GM12878 (cell line): ENCODE results near the gene RIPOR3. TPM values are rescaled to one million over a fixed set of nuclear protein-coding genes. Genes with fewer than 3 reads are reported as not detected.

Experiments
- BACH1 ChIP-seq: fragments of 450-650 bp; IDR thresholded peaks from 2 replicates; pipeline ENCODE4 v1.6.1; 2017; ENCODE audit warnings: mild to moderate bottlenecking, borderline replicate concordance
- CEBPB ChIP-seq, 2 experiments: fragments of 150-350 bp in 1 of 2; IDR thresholded peaks; 2 replicates each; pipeline ENCODE4 v1.6.1; 2012 to 2014; ENCODE audit warnings: low read depth in 2 of 2, low read length in 2 of 2, borderline replicate concordance in 1 of 2, inconsistent platforms in 1 of 2
- ESRRA ChIP-seq: IDR thresholded peaks from 2 replicates; pipeline ENCODE4 v1.6.1; 2012; ENCODE audit warnings: mild to moderate bottlenecking, low read length, improper control_type of control experiment
- FOS ChIP-seq: IDR thresholded peaks from 3 replicates; pipeline ENCODE4 v1.6.1; 2011; ENCODE audit warnings: borderline replicate concordance; ENCODE audit not compliant: insufficient read length; ENCODE audit errors: extremely low read depth
- NR2C1 ChIP-seq: fragments of 450-650 bp; IDR thresholded peaks from 2 replicates; pipeline ENCODE4 v1.6.1; 2017; ENCODE audit warnings: antibody characterized with exemption, mild to moderate bottlenecking, moderate library complexity
- NR2C2 ChIP-seq: IDR thresholded peaks from 2 replicates; pipeline ENCODE4 v1.6.1; 2011; ENCODE audit warnings: borderline replicate concordance, low read depth; ENCODE audit not compliant: control insufficient read depth, insufficient read length
- ZNF24 ChIP-seq: fragments of 450-650 bp; IDR thresholded peaks from 2 replicates; pipeline ENCODE4 v1.6.1; 2017; ENCODE audit warnings: antibody characterized with exemption, mild to moderate bottlenecking
- ZZZ3 ChIP-seq: IDR thresholded peaks from 2 replicates; pipeline ENCODE4 v1.6.1; 2011; ENCODE audit warnings: low read depth; ENCODE audit not compliant: control insufficient read depth, insufficient read length
- polyA plus RNA-seq, 11 experiments: library from polyadenylated mRNA; depleted of rRNA in 4 of 11; unstranded in 6 of 11; stranded (reverse) in 5 of 11; fragments of >200 nt; fragmentation: Nextera tagmentation in 4 of 11; fragmentation: Illumina TruSeq in 1 of 11; extraction: Ambion mirVana in 4 of 11; extraction: Trizol in 1 of 11; gene quantifications; 1 replicate in 1 of 11; 2 replicates in 10 of 11; pipeline versions ENCODE4 v1.2.1 to v1.2.3, GENCODE V29; 2011 to 2016; ENCODE audit warnings: inconsistent platforms in 2 of 11, missing spikeins in 2 of 11, low read depth in 1 of 11
- total RNA-seq, 4 experiments: library from RNA; depleted of rRNA in 3 of 4; stranded (reverse); fragments of >200 nt in 3 of 4; fragmentation: Illumina TruSeq in 1 of 4; extraction: Trizol in 1 of 4; gene quantifications; 2 replicates each; pipeline versions ENCODE4 v1.2.1 to v1.2.3, GENCODE V29; 2013 to 2021
- TF ChIP-seq, protein P1 (sequence below): IDR thresholded peaks from 2 replicates; pipeline ENCODE4 v1.6.1; 2011; ENCODE audit warnings: borderline replicate concordance, low read depth, mild to moderate bottlenecking, moderate library complexity, mixed read lengths, low read length; ENCODE audit not compliant: insufficient read depth; ENCODE audit errors: extremely low read length
- TF ChIP-seq, protein P2 (sequence below): IDR thresholded peaks from 2 replicates; pipeline ENCODE4 v1.6.1; 2011; ENCODE audit warnings: borderline replicate concordance, low read depth, mild to moderate bottlenecking, moderate library complexity, low read length; ENCODE audit not compliant: insufficient read depth, poor library complexity, severe bottlenecking
- TF ChIP-seq, protein P3 (sequence below): fragments of 450-650 bp; IDR thresholded peaks from 2 replicates; pipeline ENCODE4 v1.6.1; 2017; ENCODE audit warnings: mild to moderate bottlenecking, low read depth, inconsistent platforms; ENCODE audit not compliant: poor library complexity, severe bottlenecking

Gene RIPOR3
- total and polyA plus RNA-seq, 10 of the 15 experiments (the other 5 are each of a cell fraction or from before 2014, with no cell fraction given) = 0.04 to 0.55 (median 0.12) TPM; not detected in 6

DNA sequence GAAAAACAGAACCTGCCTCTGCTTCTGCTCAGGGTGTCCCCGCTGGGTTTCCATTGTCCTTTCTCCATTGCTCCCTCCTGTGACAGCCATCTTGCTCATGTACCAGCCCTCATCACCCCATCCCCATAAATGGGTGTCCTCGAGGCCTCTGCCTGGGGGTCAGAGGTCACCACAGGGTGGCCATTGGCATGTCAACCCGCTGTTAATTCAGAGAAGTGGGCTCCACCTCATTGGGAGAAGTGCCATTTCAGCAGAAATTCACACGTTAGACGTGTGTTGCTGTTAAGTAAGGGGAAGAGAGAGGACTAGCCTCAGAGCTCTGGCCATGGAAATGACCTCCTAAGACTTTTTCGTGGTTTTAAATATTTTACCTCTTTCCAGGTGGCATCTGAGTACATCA is 109.2 kb downstream of the RIPOR3 start (continued):
- TF ChIP-seq NR2C1 (0 out of 2 replicates have a peak, but pooled peaks have one; percentile 13), FOS (no peak), BACH1 (no peak), ZZZ3 (no peak), ESRRA (no peak), ZNF24 (no peak), NR2C2 (peak; percentile 61), CEBPB (IDR thresholded peaks at IDR 0.05; ENCODE audit: borderline replicate concordance in 1 of 2, low read depth in 2 of 2, low read length in 2 of 2) (no peak)
- TF ChIP-seq, protein P1, sequence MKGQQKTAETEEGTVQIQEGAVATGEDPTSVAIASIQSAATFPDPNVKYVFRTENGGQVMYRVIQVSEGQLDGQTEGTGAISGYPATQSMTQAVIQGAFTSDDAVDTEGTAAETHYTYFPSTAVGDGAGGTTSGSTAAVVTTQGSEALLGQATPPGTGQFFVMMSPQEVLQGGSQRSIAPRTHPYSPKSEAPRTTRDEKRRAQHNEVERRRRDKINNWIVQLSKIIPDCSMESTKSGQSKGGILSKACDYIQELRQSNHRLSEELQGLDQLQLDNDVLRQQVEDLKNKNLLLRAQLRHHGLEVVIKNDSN = no peak
- TF ChIP-seq, protein P2, sequence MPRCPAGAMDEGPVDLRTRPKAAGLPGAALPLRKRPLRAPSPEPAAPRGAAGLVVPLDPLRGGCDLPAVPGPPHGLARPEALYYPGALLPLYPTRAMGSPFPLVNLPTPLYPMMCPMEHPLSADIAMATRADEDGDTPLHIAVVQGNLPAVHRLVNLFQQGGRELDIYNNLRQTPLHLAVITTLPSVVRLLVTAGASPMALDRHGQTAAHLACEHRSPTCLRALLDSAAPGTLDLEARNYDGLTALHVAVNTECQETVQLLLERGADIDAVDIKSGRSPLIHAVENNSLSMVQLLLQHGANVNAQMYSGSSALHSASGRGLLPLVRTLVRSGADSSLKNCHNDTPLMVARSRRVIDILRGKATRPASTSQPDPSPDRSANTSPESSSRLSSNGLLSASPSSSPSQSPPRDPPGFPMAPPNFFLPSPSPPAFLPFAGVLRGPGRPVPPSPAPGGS = no peak
- TF ChIP-seq, protein P3, sequence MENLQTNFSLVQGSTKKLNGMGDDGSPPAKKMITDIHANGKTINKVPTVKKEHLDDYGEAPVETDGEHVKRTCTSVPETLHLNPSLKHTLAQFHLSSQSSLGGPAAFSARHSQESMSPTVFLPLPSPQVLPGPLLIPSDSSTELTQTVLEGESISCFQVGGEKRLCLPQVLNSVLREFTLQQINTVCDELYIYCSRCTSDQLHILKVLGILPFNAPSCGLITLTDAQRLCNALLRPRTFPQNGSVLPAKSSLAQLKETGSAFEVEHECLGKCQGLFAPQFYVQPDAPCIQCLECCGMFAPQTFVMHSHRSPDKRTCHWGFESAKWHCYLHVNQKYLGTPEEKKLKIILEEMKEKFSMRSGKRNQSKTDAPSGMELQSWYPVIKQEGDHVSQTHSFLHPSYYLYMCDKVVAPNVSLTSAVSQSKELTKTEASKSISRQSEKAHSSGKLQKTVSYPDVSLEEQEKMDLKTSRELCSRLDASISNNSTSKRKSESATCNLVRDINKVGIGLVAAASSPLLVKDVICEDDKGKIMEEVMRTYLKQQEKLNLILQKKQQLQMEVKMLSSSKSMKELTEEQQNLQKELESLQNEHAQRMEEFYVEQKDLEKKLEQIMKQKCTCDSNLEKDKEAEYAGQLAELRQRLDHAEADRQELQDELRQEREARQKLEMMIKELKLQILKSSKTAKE = no peak
